Neutrophil (primary cell): ENCODE results near the gene UBE2C.

Experiments used
- H3K27ac ChIP-seq: fragments of 200-600 bp; sonication (generic); 2 replicates; pipeline ENCODE4 v1.5.1; 2016; ENCODE audit warnings: mild to moderate bottlenecking, moderate library complexity
- H3K27me3 ChIP-seq: fragments of 200-600 bp; sonication (generic); 2 replicates; pipeline ENCODE4 v1.6.0; 2016; ENCODE audit warnings: mild to moderate bottlenecking
- H3K36me3 ChIP-seq: fragments of 200-600 bp; sonication (generic); 2 replicates; pipeline ENCODE4 v1.5.1; 2017
- H3K4me1 ChIP-seq, 2 experiments: fragments of 200-600 bp in 1 of 2; sonication (generic) in 1 of 2; 1 replicate in 1 of 2; 2 replicates in 1 of 2; pipeline versions ENCODE4 v1.5.1 to v1.6.1; 2013 to 2016; ENCODE audit warnings: low read depth in 1 of 2, low read length in 1 of 2, mild to moderate bottlenecking in 1 of 2, moderate library complexity in 1 of 2; ENCODE audit not compliant: control insufficient read depth in 1 of 2, insufficient read depth in 1 of 2
- H3K4me3 ChIP-seq, 2 experiments: fragments of 200-600 bp in 1 of 2; sonication (generic) in 1 of 2; 1 replicate in 1 of 2; 2 replicates in 1 of 2; pipeline ENCODE4 v1.5.1; 2013 to 2016; ENCODE audit warnings: low read depth in 1 of 2, low read length in 1 of 2, mild to moderate bottlenecking in 1 of 2, moderate library complexity in 1 of 2
- H3K9me3 ChIP-seq: fragments of 200-600 bp; sonication (generic); 2 replicates; pipeline ENCODE4 v1.5.1; 2016
- TF ChIP-seq, protein P1 (sequence below): fragments of 200-600 bp; sonication (generic); IDR thresholded peaks from 2 replicates; pipeline ENCODE4 v1.5.1; 2016; ENCODE audit warnings: antibody characterized with exemption

The UBE2C gene

DNA sequence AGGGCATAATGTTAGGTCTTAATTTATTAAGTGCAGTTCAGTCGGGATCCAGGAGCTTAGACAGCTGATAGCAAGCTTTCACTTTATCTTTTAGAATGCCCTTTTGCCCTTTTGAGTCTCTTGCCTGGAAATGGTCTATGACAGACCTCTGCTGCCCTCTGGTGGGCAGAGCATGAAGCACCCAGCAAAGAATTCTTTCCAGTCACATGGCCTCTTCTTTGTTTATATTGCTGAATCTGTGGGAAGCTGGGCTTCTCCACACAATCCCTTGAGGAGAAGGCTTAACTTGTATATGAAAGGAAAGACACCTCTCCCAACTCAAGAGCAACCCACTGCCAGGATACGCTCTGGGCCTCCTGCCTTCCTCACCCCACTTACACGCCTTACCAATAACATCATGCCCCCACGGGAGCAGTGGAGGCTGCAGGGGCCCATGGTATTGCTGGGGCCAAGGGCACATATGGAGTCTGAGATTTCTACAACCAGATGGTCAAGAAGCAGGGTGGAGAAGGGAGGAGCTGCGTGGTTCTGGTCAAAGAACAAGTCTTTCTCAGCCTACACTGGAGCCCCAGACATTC is 41.2 kb upstream of the UBE2C start:
- Histone ChIP-seq H3K36me3 (no peaks in the 10 kb centered on the region), H3K9me3 (no peaks in the 10 kb centered on the region), H3K27me3 (peaks cover 3% of the 10 kb centered on the region), H3K27ac (no peak overlapping the region), H3K4me1 (no peaks in the 10 kb centered on the region), H3K4me3 (no peak overlapping the region)
- TF ChIP-seq, protein P1, sequence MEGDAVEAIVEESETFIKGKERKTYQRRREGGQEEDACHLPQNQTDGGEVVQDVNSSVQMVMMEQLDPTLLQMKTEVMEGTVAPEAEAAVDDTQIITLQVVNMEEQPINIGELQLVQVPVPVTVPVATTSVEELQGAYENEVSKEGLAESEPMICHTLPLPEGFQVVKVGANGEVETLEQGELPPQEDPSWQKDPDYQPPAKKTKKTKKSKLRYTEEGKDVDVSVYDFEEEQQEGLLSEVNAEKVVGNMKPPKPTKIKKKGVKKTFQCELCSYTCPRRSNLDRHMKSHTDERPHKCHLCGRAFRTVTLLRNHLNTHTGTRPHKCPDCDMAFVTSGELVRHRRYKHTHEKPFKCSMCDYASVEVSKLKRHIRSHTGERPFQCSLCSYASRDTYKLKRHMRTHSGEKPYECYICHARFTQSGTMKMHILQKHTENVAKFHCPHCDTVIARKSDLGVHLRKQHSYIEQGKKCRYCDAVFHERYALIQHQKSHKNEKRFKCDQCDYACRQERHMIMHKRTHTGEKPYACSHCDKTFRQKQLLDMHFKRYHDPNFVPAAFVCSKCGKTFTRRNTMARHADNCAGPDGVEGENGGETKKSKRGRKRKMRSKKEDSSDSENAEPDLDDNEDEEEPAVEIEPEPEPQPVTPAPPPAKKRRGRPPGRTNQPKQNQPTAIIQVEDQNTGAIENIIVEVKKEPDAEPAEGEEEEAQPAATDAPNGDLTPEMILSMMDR, result peak; percentile 90

DNA sequence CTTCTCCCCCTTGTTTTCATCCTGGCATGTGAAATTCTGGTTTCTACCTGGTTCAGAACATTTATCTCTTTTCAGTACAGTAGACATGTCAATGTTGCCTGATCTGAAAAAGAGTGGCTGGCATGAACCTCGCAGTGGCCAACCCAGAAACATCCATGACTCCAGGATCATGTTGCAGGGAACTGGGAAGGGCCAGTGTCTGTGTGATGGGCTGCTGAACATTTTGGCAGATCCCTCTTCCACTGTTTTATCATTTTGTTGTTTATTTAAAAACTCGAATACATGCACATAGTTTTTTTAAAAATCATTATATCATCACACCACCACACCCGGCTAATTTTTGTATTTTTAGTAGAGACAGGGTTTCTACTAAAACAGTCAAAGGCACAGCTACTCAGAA is 39.8 kb upstream of the UBE2C start:
- H3K27me3 ChIP-seq, result peaks cover 3% of the 10 kb centered on the region
- TF ChIP-seq, protein P1, result no peak
- no peaks in the 10 kb centered on the region for H3K36me3 ChIP-seq
- no peaks in the 10 kb centered on the region for H3K4me1 ChIP-seq
- no peak overlapping the region for H3K27ac ChIP-seq
- H3K9me3 ChIP-seq, result no peaks in the 10 kb centered on the region
- H3K4me3 ChIP-seq, result no peak overlapping the region

DNA sequence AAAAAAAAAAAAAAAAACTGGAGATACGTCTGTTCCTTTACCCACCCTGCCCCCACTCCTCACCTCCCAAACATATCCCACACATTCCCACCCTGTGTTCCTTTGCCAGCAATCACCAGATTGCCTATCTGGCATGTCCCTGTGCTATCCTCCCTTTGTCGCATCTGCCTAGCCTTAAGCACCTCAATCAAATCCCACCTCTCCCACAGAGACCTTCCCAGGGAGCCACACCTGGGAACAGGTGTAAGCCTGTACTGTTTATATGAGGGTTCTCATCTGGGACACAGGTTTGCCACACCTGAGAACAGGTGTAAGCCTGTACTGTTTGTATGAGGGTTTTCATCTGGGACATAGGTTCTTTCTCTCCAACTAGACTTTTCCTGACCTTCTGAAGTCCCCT is 37.5 kb upstream of the UBE2C start:
- H3K27ac ChIP-seq, result no peak overlapping the region
- TF ChIP-seq, protein P1, result no peak
- H3K36me3 ChIP-seq, result no peaks in the 10 kb centered on the region
- H3K27me3 ChIP-seq, result peaks cover 20% of the 10 kb centered on the region
- no peak overlapping the region for H3K4me3 ChIP-seq
- H3K9me3 ChIP-seq, result no peaks in the 10 kb centered on the region
- no peaks in the 10 kb centered on the region for H3K4me1 ChIP-seq

DNA sequence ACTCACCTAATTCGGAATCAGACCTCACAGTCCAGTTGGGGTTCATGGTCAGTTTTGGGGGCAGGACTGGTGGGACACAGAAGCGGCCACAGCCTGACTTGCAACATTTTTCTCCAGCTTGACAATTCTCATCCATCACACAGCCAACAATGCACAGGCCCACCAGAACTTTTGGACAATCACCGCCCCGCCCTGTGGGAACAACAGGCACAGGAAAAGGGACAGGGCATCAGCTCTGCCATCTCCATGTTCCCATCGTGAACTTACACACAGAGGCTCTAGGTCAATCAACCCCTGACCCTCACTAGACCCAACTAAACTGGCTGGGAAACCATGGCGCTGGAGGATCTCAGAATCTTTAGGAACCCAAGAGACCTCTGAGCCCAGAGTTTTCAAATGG is 37.0 kb upstream of the UBE2C start:
- H3K27ac ChIP-seq, result no peak overlapping the region
- no peaks in the 10 kb centered on the region for H3K9me3 ChIP-seq
- H3K27me3 ChIP-seq, result peaks cover 20% of the 10 kb centered on the region
- TF ChIP-seq, protein P1, result no peak
- no peaks in the 10 kb centered on the region for H3K4me1 ChIP-seq
- no peak overlapping the region for H3K4me3 ChIP-seq
- no peaks in the 10 kb centered on the region for H3K36me3 ChIP-seq

DNA sequence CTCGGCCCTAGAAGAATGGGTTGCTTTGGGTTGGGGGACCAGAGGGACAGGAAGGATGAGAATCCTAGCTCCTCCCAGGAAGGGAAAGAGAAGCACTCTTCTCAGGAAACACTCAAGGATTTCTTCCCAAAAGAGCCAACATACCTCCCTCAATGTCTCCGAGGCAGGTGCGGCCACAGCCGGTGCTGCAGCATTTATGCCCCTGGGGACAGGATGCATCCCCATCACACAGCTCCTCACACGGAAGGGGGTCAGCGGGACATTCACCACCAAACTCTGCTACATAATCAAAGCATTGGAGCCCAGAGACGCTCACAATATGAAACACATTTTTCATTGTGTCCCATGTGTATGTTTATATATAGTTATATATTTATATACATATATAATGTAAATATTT is 35.5 kb upstream of the UBE2C start:
- Histone ChIP-seq H3K9me3 (no peaks in the 10 kb centered on the region), H3K36me3 (no peaks in the 10 kb centered on the region), H3K4me3 (no peak overlapping the region), H3K4me1 (no peaks in the 10 kb centered on the region), H3K27me3 (peaks cover 20% of the 10 kb centered on the region), H3K27ac (no peak overlapping the region)
- TF ChIP-seq, protein P1, result no peak
